ENCODE results near the gene PRKN.

- TF ChIP-seq CTCF (IDR thresholded peaks at IDR 0.05; ENCODE audit: low read length) (no peak), EZH2 (optimal IDR thresholded peaks at IDR 0.05; ENCODE audit: low read depth, low read length) (no peak)
Measured at GRCh38 chr6:161836643-161837448, 890.7 kb downstream of the PRKN start.
